HepG2 (cell line): ENCODE measurements around the gene CDKN2C. TPM values are rescaled to one million over a fixed set of nuclear protein-coding genes. Genes with fewer than 3 reads are reported as not detected.

ENCODE experiments used
- DZIP1 ChIP-seq: sonication (generic); formaldehyde crosslinking; IDR thresholded peaks from 2 replicates; pipeline ENCODE4 v1.5.0; 2020; ENCODE audit warnings: mild to moderate bottlenecking, missing genetic modification reagents
- ETS1 ChIP-seq: sonication (generic); formaldehyde crosslinking; IDR thresholded peaks from 2 replicates; pipeline ENCODE4 v1.4.0; 2020; ENCODE audit warnings: missing genetic modification reagents
- ETV6 ChIP-seq: sonication (generic); formaldehyde crosslinking; conservative IDR thresholded peaks from 2 replicates; pipeline ENCODE4 v1.4.0; 2020; ENCODE audit warnings: missing genetic modification reagents
- GZF1 ChIP-seq: sonication (generic); formaldehyde crosslinking; IDR thresholded peaks from 2 replicates; pipeline ENCODE4 v1.5.1; 2020; ENCODE audit warnings: mild to moderate bottlenecking, missing genetic modification reagents
- PLSCR1 ChIP-seq: sonication (generic); formaldehyde crosslinking; IDR thresholded peaks from 2 replicates; pipeline ENCODE4 v1.5.0; 2020; ENCODE audit warnings: missing genetic modification reagents, mild to moderate bottlenecking, borderline replicate concordance
- POLR2A ChIP-seq, 2 experiments: IDR thresholded peaks; 2 replicates each; pipeline ENCODE4 v1.6.1; 2011; ENCODE audit warnings: low read depth in 2 of 2, low read length in 2 of 2, mild to moderate bottlenecking in 1 of 2, moderate library complexity in 1 of 2; ENCODE audit not compliant: insufficient read depth in 1 of 2
- RFX1 ChIP-seq: fragments of 450-650 bp; IDR thresholded peaks from 2 replicates; pipeline ENCODE4 v1.6.1; 2017
- SKI ChIP-seq: fragments of 450-650 bp; IDR thresholded peaks from one replicate; pipeline ENCODE4 v1.6.1; 2018; ENCODE audit warnings: mild to moderate bottlenecking; ENCODE audit not compliant: partially characterized antibody
- TP53 ChIP-seq: sonication (generic); formaldehyde crosslinking; conservative IDR thresholded peaks from 2 replicates; pipeline ENCODE4 v1.4.0; 2020; ENCODE audit warnings: missing genetic modification reagents
- ZBTB3 ChIP-seq: sonication (generic); formaldehyde crosslinking; IDR thresholded peaks from 2 replicates; pipeline ENCODE4 v1.4.0; 2020; ENCODE audit warnings: low read depth, mild to moderate bottlenecking, moderate library complexity, missing genetic modification reagents, borderline replicate concordance
- ZBTB49 ChIP-seq: sonication (generic); formaldehyde crosslinking; IDR thresholded peaks from 2 replicates; pipeline ENCODE4 v1.4.0; 2020; ENCODE audit warnings: missing genetic modification reagents, borderline replicate concordance
- ZHX2 ChIP-seq, 2 experiments: sonication (generic) in 1 of 2; formaldehyde crosslinking in 1 of 2; IDR thresholded peaks; 2 replicates each; pipeline versions ENCODE4 v1.6.1 to v1.9.0; 2014 to 2022; ENCODE audit warnings: antibody characterized with exemption in 1 of 2, borderline replicate concordance in 1 of 2, inconsistent platforms in 1 of 2, low read depth in 1 of 2, missing genetic modification reagents in 1 of 2
- ZNF17 ChIP-seq: sonication (generic); formaldehyde crosslinking; IDR thresholded peaks from 2 replicates; pipeline ENCODE4 v1.5.0; 2020; ENCODE audit warnings: mild to moderate bottlenecking, missing genetic modification reagents
- ZNF614 ChIP-seq: IDR thresholded peaks from 2 replicates; pipeline ENCODE4 v1.6.1; 2018; ENCODE audit warnings: missing biosample characterization, missing genetic modification reagents, inconsistent platforms, borderline replicate concordance
- ZNF780A ChIP-seq: sonication (generic); formaldehyde crosslinking; IDR thresholded peaks from 2 replicates; pipeline ENCODE4 v1.8.0; 2022; ENCODE audit warnings: mild to moderate bottlenecking, missing genetic modification reagents, moderate library complexity
- polyA plus RNA-seq, 8 experiments: library from polyadenylated mRNA; depleted of rRNA in 3 of 8; stranded (reverse) in 7 of 8; unstranded in 1 of 8; fragments of >200 nt; fragmentation: Illumina TruSeq in 4 of 8; extraction: Trizol in 4 of 8; gene quantifications; 2 replicates each; pipeline versions ENCODE4 v1.2.1 to v1.2.3, GENCODE V29; 2011 to 2016; ENCODE audit warnings: low read depth in 4 of 8, missing spikeins in 1 of 8, mixed read lengths in 1 of 8; ENCODE audit not compliant: insufficient read depth in 1 of 8
- total RNA-seq, 5 experiments: library from RNA; depleted of rRNA; stranded (reverse); fragments of >200 nt; fragmentation: Illumina TruSeq; extraction: Trizol; gene quantifications; 2 replicates each; pipeline ENCODE4 v1.2.3, GENCODE V29; 2016; ENCODE audit warnings: low read depth in 1 of 5

The CDKN2C gene
- total and polyA plus RNA-seq, 2 of the 13 experiments (the other 11 are each of a cell fraction or from before 2014, with no cell fraction given), result 7.8 to 13.7 TPM

- TF ChIP-seq DZIP1, result no peak; the same call in 1 of the 2 replicates
- no peak for TF ChIP-seq ETV6
- TF ChIP-seq ZBTB49 (CRISPR knock-in tag), result no peak
- no peak for TF ChIP-seq ZNF614 (CRISPR knock-in tag)
- peak; percentile 45 for TF ChIP-seq SKI
- no peak for TF ChIP-seq ZNF17 (CRISPR knock-in tag)
- no peak for TF ChIP-seq TP53
- TF ChIP-seq ETS1 (CRISPR knock-in tag), result 0 out of 2 replicates have a peak, but pooled peaks have one; percentile 60
- peak; percentile 90; the same call in 1 of the 2 replicates for TF ChIP-seq ZNF780A (CRISPR knock-in tag)
- peak; percentile 62 to 75 for TF ChIP-seq POLR2A (IDR thresholded peaks at IDR 0.05; ENCODE audit: insufficient read depth in 1 of 2, low read depth in 2 of 2, low read length in 2 of 2)
- TF ChIP-seq ZHX2 (IDR thresholded peaks at IDR 0.05; ENCODE audit: low read depth), result no peak
- TF ChIP-seq ZHX2 (CRISPR knock-in tag; IDR thresholded peaks at IDR 0.05; ENCODE audit: borderline replicate concordance), result no peak
- no peak for TF ChIP-seq RFX1
- TF ChIP-seq ZBTB3, result peak; percentile 73; the same call in 1 of the 2 replicates
- TF ChIP-seq PLSCR1 (CRISPR knock-in tag), result no peak
- TF ChIP-seq GZF1 (CRISPR knock-in tag), result peak; percentile 68; the same call in 1 of the 2 replicates
These were observed 1.8 kb upstream of the CDKN2C start (continued) for GRCh38 chr1:50968158-50968820.
